ENCODE data around the gene GRM7. TPM values are rescaled to one million over a fixed set of nuclear protein-coding genes. Genes with fewer than 3 reads are reported as not detected.

GRM7 gene
- total RNA-seq, 1 experiment from 2014 or later = not detected

DNA sequence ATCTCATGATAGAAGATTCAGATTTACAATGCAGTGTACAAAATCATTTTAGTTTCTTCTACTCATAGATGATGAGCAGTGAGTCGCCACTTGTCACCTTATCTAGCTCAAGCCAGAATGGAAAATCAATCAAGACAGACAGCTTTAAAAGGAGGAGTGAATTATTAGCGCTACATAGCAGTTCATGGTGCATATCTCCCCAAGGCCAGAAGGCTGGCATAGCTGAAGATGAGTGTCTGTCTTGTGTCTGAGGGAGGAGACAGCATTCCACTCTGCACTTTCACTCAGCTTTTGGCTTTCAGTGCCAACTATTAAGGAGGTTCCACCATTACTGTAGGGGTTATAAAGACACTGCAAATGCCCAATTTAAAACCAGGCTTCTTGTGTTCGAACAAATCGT is 836.6 kb downstream of the GRM7 start:
- no peaks in the 10 kb centered on the region for H3K79me2 ChIP-seq (ENCODE audit: low read length)
- H3K4me3 ChIP-seq (ENCODE audit: low read length) = no peak overlapping the region
- no peak overlapping the region for H2AFZ ChIP-seq (ENCODE audit: low read length)
- TF ChIP-seq, protein P1, sequence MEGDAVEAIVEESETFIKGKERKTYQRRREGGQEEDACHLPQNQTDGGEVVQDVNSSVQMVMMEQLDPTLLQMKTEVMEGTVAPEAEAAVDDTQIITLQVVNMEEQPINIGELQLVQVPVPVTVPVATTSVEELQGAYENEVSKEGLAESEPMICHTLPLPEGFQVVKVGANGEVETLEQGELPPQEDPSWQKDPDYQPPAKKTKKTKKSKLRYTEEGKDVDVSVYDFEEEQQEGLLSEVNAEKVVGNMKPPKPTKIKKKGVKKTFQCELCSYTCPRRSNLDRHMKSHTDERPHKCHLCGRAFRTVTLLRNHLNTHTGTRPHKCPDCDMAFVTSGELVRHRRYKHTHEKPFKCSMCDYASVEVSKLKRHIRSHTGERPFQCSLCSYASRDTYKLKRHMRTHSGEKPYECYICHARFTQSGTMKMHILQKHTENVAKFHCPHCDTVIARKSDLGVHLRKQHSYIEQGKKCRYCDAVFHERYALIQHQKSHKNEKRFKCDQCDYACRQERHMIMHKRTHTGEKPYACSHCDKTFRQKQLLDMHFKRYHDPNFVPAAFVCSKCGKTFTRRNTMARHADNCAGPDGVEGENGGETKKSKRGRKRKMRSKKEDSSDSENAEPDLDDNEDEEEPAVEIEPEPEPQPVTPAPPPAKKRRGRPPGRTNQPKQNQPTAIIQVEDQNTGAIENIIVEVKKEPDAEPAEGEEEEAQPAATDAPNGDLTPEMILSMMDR (conservative IDR thresholded peaks at IDR 0.05; ENCODE audit: low read depth, low read length) = no peak
- TF ChIP-seq EZH2 (IDR thresholded peaks at IDR 0.05; ENCODE audit: low read length, unreplicated experiment) = no peak
- no peak for TF ChIP-seq EZH2phosphoT487 (IDR thresholded peaks at IDR 0.05; ENCODE audit: borderline replicate concordance, low read length)
- DNase-seq (no peak), ATAC-seq (no peak)
- peaks cover 22% of the 10 kb centered on the region for H3K9me3 ChIP-seq (ENCODE audit: low read length)
- ChIA-PET POLR2A (ENCODE audit: unreplicated experiment) (no interaction called here), CTCF (no interaction called here)
- intact Hi-C loops (cut with micrococcal nuclease) = no loop called here
- no peaks in the 10 kb centered on the region for H3K9me2 ChIP-seq (replicated peaks; ENCODE audit: low read length)
- H3K4me1 ChIP-seq (ENCODE audit: insufficient read depth, low read length) = no peaks in the 10 kb centered on the region
- H4K20me1 ChIP-seq (ENCODE audit: low read length) = no peaks in the 10 kb centered on the region
- BruUV-seq (replicated peaks) = no TSS peak
- no peaks in the 10 kb centered on the region for H3K27me3 ChIP-seq (ENCODE audit: low read length)
- no peak overlapping the region for H3K4me2 ChIP-seq (ENCODE audit: low read length)
- H3K9ac ChIP-seq (ENCODE audit: low read length) = no peak overlapping the region
- no peaks in the 10 kb centered on the region for H3K36me3 ChIP-seq (ENCODE audit: low read depth, low read length)
- H3F3A ChIP-seq (ENCODE audit: low read length, unreplicated experiment) = no peaks in the 10 kb centered on the region
- no peak overlapping the region for H3K27ac ChIP-seq (ENCODE audit: low read length)

- no peaks in the 10 kb centered on the region for H3K4me1 ChIP-seq (ENCODE audit: insufficient read depth, low read length)
- H3K27ac ChIP-seq (ENCODE audit: low read length) = no peak overlapping the region
- no peak for TF ChIP-seq EZH2 (IDR thresholded peaks at IDR 0.05; ENCODE audit: low read length, unreplicated experiment)
- TF ChIP-seq EZH2phosphoT487 (IDR thresholded peaks at IDR 0.05; ENCODE audit: borderline replicate concordance, low read length) = no peak
- TF ChIP-seq, protein P1 (conservative IDR thresholded peaks at IDR 0.05; ENCODE audit: low read depth, low read length) = no peak
- H3K4me3 ChIP-seq (ENCODE audit: low read length) = no peak overlapping the region
- ChIA-PET POLR2A (ENCODE audit: unreplicated experiment) (no interaction called here), CTCF (no interaction called here)
- H3K79me2 ChIP-seq (ENCODE audit: low read length) = no peaks in the 10 kb centered on the region
- H3K9me2 ChIP-seq (replicated peaks; ENCODE audit: low read length) = no peaks in the 10 kb centered on the region
- intact Hi-C loops (cut with micrococcal nuclease) = no loop called here
- BruUV-seq (replicated peaks) = no TSS peak
- H3K4me2 ChIP-seq (ENCODE audit: low read length) = no peak overlapping the region
- ATAC-seq (no peak), DNase-seq (no peak)
- no peak overlapping the region for H2AFZ ChIP-seq (ENCODE audit: low read length)
- no peaks in the 10 kb centered on the region for H4K20me1 ChIP-seq (ENCODE audit: low read length)
- no peaks in the 10 kb centered on the region for H3K27me3 ChIP-seq (ENCODE audit: low read length)
- H3F3A ChIP-seq (ENCODE audit: low read length, unreplicated experiment) = no peaks in the 10 kb centered on the region
- H3K36me3 ChIP-seq (ENCODE audit: low read depth, low read length) = no peaks in the 10 kb centered on the region
- H3K9ac ChIP-seq (ENCODE audit: low read length) = no peak overlapping the region
- H3K9me3 ChIP-seq (ENCODE audit: low read length) = peaks cover 20% of the 10 kb centered on the region
Observed at GRCh38 chr3:7700539-7700938, 839.6 kb downstream of the GRM7 start.

GRCh38 chr3:7700977-7701376 is 840.1 kb downstream of the GRM7 start:
- Histone ChIP-seq H2AFZ (ENCODE audit: low read length) (no peak overlapping the region), H4K20me1 (ENCODE audit: low read length) (no peaks in the 10 kb centered on the region), H3K79me2 (ENCODE audit: low read length) (no peaks in the 10 kb centered on the region), H3F3A (ENCODE audit: low read length, unreplicated experiment) (no peaks in the 10 kb centered on the region), H3K4me2 (ENCODE audit: low read length) (no peak overlapping the region), H3K4me1 (ENCODE audit: insufficient read depth, low read length) (no peaks in the 10 kb centered on the region), H3K9me3 (ENCODE audit: low read length) (peaks cover 20% of the 10 kb centered on the region), H3K27me3 (ENCODE audit: low read length) (no peaks in the 10 kb centered on the region), H3K9ac (ENCODE audit: low read length) (no peak overlapping the region), H3K4me3 (ENCODE audit: low read length) (no peak overlapping the region), H3K36me3 (ENCODE audit: low read depth, low read length) (no peaks in the 10 kb centered on the region), H3K9me2 (replicated peaks; ENCODE audit: low read length) (no peaks in the 10 kb centered on the region), H3K27ac (ENCODE audit: low read length) (no peak overlapping the region)
- DNase-seq (no peak), ATAC-seq (no peak)
- no TSS peak for BruUV-seq (replicated peaks)
- POLR2A ChIA-PET (ENCODE audit: unreplicated experiment) = no interaction called here
- intact Hi-C loops (cut with micrococcal nuclease) = no loop called here
- CTCF ChIA-PET = no interaction called here
- TF ChIP-seq EZH2 (IDR thresholded peaks at IDR 0.05; ENCODE audit: low read length, unreplicated experiment) = no peak
- no peak for TF ChIP-seq EZH2phosphoT487 (IDR thresholded peaks at IDR 0.05; ENCODE audit: borderline replicate concordance, low read length)
- TF ChIP-seq, protein P1 (conservative IDR thresholded peaks at IDR 0.05; ENCODE audit: low read depth, low read length) = no peak

Data from PC-3 (cell line).